Measurements from ENCODE around the gene GGT1.

The GGT1 gene

DNA sequence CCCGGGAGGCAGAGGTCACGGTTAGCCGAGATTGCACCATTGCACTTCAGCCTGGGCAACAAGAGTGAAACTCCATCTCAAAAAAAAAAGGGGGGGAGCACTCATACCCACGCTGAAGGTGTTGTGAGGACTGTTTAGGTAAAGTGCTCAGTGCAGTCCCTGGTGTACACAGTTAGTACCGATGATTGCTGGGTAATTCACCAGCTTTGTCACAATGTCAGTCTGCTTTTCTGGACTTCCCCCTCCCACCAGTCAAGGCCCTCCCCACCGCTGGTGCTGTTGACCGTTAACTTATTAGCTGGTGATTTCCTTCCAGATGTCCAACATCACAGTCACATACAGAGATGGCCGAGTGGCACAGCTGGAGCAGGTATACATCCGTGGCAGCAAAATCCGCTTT is 35.3 kb upstream of the GGT1 start:
- H3K36me3 ChIP-seq (ENCODE audit: insufficient read depth, low read length) = peaks cover 88% of the 10 kb centered on the region; the same call in 1 of the 2 replicates
- no peak for TF ChIP-seq EZH2phosphoT487 (IDR thresholded peaks at IDR 0.05; ENCODE audit: borderline replicate concordance)
- TF ChIP-seq, protein P1, sequence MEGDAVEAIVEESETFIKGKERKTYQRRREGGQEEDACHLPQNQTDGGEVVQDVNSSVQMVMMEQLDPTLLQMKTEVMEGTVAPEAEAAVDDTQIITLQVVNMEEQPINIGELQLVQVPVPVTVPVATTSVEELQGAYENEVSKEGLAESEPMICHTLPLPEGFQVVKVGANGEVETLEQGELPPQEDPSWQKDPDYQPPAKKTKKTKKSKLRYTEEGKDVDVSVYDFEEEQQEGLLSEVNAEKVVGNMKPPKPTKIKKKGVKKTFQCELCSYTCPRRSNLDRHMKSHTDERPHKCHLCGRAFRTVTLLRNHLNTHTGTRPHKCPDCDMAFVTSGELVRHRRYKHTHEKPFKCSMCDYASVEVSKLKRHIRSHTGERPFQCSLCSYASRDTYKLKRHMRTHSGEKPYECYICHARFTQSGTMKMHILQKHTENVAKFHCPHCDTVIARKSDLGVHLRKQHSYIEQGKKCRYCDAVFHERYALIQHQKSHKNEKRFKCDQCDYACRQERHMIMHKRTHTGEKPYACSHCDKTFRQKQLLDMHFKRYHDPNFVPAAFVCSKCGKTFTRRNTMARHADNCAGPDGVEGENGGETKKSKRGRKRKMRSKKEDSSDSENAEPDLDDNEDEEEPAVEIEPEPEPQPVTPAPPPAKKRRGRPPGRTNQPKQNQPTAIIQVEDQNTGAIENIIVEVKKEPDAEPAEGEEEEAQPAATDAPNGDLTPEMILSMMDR (conservative IDR thresholded peaks at IDR 0.05; ENCODE audit: low read length) = no peak
- H3K79me2 ChIP-seq (ENCODE audit: insufficient read depth, low read length) = peaks cover 58% of the 10 kb centered on the region
- no peak overlapping the region for H3K9ac ChIP-seq (ENCODE audit: low read depth, low read length, poor library complexity, severe bottlenecking)
- no peak overlapping the region for H3K4me2 ChIP-seq (ENCODE audit: low read depth, low read length, poor library complexity, severe bottlenecking)
- no peaks in the 10 kb centered on the region for H3K9me3 ChIP-seq (ENCODE audit: insufficient read depth, low read depth, low read length)
- H2AFZ ChIP-seq (ENCODE audit: low read length) = no peak overlapping the region
- no peak overlapping the region for H3K4me3 ChIP-seq (ENCODE audit: low read length, poor library complexity, severe bottlenecking)
- H3K4me1 ChIP-seq (ENCODE audit: insufficient read depth, low read length, poor library complexity, severe bottlenecking) = peaks cover 16% of the 10 kb centered on the region
- H4K20me1 ChIP-seq (ENCODE audit: insufficient read depth, low read length, poor library complexity, severe bottlenecking) = peaks cover 56% of the 10 kb centered on the region
- H3K9me2 ChIP-seq (replicated peaks; ENCODE audit: low read depth, low read length) = no peaks in the 10 kb centered on the region
- no peaks in the 10 kb centered on the region for H3F3A ChIP-seq (ENCODE audit: low read depth)
- H3K27me3 ChIP-seq (ENCODE audit: insufficient read depth, low read length, poor library complexity, severe bottlenecking) = no peaks in the 10 kb centered on the region

DNA sequence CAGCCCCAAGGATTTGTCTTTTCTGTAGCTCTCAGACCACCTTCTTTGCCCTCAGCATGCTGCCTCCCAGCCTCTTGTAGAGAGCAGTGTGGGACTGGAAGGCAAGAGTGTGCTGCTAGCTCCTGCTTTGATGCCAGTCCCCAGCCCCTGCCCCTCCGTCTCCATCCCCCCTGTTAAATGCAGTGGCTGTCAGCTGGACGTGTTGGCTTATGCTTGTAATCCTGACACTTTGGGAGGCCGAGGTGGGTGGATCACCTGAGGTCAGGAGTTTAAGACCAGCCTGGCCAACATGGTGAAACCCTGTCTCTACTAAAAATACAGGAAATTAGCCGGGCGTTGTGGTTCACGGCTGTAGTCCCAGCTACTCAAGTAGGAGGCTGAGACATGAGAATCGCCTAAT is 31.7 kb upstream of the GGT1 start:
- H3F3A ChIP-seq (ENCODE audit: low read depth) = no peaks in the 10 kb centered on the region
- H3K9me3 ChIP-seq (ENCODE audit: insufficient read depth, low read depth, low read length) = no peaks in the 10 kb centered on the region
- H3K36me3 ChIP-seq (ENCODE audit: insufficient read depth, low read length) = peaks cover 84% of the 10 kb centered on the region; the same call in 1 of the 2 replicates
- no peak overlapping the region for H3K4me3 ChIP-seq (ENCODE audit: low read length, poor library complexity, severe bottlenecking)
- no peaks in the 10 kb centered on the region for H3K9me2 ChIP-seq (replicated peaks; ENCODE audit: low read depth, low read length)
- H3K9ac ChIP-seq (ENCODE audit: low read depth, low read length, poor library complexity, severe bottlenecking) = no peak overlapping the region
- TF ChIP-seq, protein P1 (conservative IDR thresholded peaks at IDR 0.05; ENCODE audit: low read length) = no peak
- TF ChIP-seq EZH2phosphoT487 (IDR thresholded peaks at IDR 0.05; ENCODE audit: borderline replicate concordance) = no peak
- H3K79me2 ChIP-seq (ENCODE audit: insufficient read depth, low read length) = peaks cover 22% of the 10 kb centered on the region
- H2AFZ ChIP-seq (ENCODE audit: low read length) = no peak overlapping the region
- no peak overlapping the region for H3K4me2 ChIP-seq (ENCODE audit: low read depth, low read length, poor library complexity, severe bottlenecking)
- H3K27me3 ChIP-seq (ENCODE audit: insufficient read depth, low read length, poor library complexity, severe bottlenecking) = no peaks in the 10 kb centered on the region
- no peaks in the 10 kb centered on the region for H3K4me1 ChIP-seq (ENCODE audit: insufficient read depth, low read length, poor library complexity, severe bottlenecking)
- H4K20me1 ChIP-seq (ENCODE audit: insufficient read depth, low read length, poor library complexity, severe bottlenecking) = peaks cover 23% of the 10 kb centered on the region

DNA sequence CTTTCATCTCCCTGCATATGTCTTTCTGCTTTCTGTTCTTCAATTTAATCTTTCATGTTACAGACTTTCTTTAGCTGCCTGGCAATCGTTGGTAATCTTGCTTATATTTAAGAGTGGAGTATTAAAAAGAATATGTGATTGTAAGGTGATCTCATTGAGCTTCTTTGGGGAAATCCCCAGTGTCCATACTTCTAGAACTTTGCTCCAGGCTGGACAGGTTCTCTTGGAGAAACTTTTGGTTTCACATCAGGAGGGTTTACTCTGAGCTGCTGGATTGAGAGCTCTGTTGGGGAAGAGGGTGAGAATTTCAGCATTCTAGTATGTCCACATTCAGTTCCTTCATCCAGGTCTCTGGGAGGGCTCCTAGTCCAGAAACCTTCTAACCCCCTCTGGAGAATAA is 26.2 kb upstream of the GGT1 start:
- Histone ChIP-seq H3K4me3 (ENCODE audit: low read length, poor library complexity, severe bottlenecking) (no peak overlapping the region), H2AFZ (ENCODE audit: low read length) (no peak overlapping the region), H3K9me2 (replicated peaks; ENCODE audit: low read depth, low read length) (no peaks in the 10 kb centered on the region), H3K4me2 (ENCODE audit: low read depth, low read length, poor library complexity, severe bottlenecking) (no peak overlapping the region), H3K27me3 (ENCODE audit: insufficient read depth, low read length, poor library complexity, severe bottlenecking) (no peaks in the 10 kb centered on the region), H3K36me3 (ENCODE audit: insufficient read depth, low read length) (peaks cover 44% of the 10 kb centered on the region; the same call in 1 of the 2 replicates), H3K4me1 (ENCODE audit: insufficient read depth, low read length, poor library complexity, severe bottlenecking) (no peaks in the 10 kb centered on the region), H3K9ac (ENCODE audit: low read depth, low read length, poor library complexity, severe bottlenecking) (no peak overlapping the region), H3F3A (ENCODE audit: low read depth) (no peaks in the 10 kb centered on the region), H3K9me3 (ENCODE audit: insufficient read depth, low read depth, low read length) (no peaks in the 10 kb centered on the region), H4K20me1 (ENCODE audit: insufficient read depth, low read length, poor library complexity, severe bottlenecking) (no peaks in the 10 kb centered on the region), H3K79me2 (ENCODE audit: insufficient read depth, low read length) (no peaks in the 10 kb centered on the region)
- no peak for TF ChIP-seq EZH2phosphoT487 (IDR thresholded peaks at IDR 0.05; ENCODE audit: borderline replicate concordance)
- TF ChIP-seq, protein P1 (conservative IDR thresholded peaks at IDR 0.05; ENCODE audit: low read length) = no peak
